SK-N-SH treated with all-trans-retinoic acid at 6 μM for 48 hours (cell line): ENCODE results near the gene DNASE1L2.

Source experiments
- BACH2 ChIP-seq: fragments of 250-450 bp; sonication (Bioruptor Pico); IDR thresholded peaks from 2 replicates; pipeline ENCODE4 v1.9.0; 2021; ENCODE audit warnings: mild to moderate bottlenecking, borderline replicate concordance
- CREB5 ChIP-seq: fragments of 250-450 bp; sonication (Bioruptor Pico); IDR thresholded peaks from 2 replicates; pipeline ENCODE4 v1.5.1; 2020; ENCODE audit warnings: low read depth, mild to moderate bottlenecking, moderate library complexity
- CSDC2 ChIP-seq: fragments of 250-450 bp; sonication (Bioruptor Pico); IDR thresholded peaks from 2 replicates; pipeline ENCODE4 v1.5.0; 2020; ENCODE audit warnings: mild to moderate bottlenecking, moderate library complexity
- ESRRG ChIP-seq: fragments of 250-450 bp; sonication (Bioruptor Pico); IDR thresholded peaks from 2 replicates; pipeline ENCODE4 v1.6.1; 2021; ENCODE audit warnings: mild to moderate bottlenecking
- POU6F1 ChIP-seq: fragments of 250-450 bp; sonication (Bioruptor Pico); IDR thresholded peaks from 2 replicates; pipeline ENCODE4 v1.8.0; 2021; ENCODE audit warnings: low read depth, mild to moderate bottlenecking, moderate library complexity, borderline replicate concordance
- TCF4 ChIP-seq: fragments of 250-450 bp; sonication (Bioruptor Pico); IDR thresholded peaks from 2 replicates; pipeline ENCODE4 v1.8.0; 2021; ENCODE audit warnings: mild to moderate bottlenecking, moderate library complexity, borderline replicate concordance
- ZFP3 ChIP-seq: fragments of 250-450 bp; sonication (Bioruptor Pico); IDR thresholded peaks from 2 replicates; pipeline ENCODE4 v1.5.0; 2020; ENCODE audit warnings: mild to moderate bottlenecking, moderate library complexity
- ZNF565 ChIP-seq: fragments of 450-650 bp; formaldehyde crosslinking; conservative IDR thresholded peaks from 2 replicates; pipeline ENCODE4 v1.5.0; 2020; ENCODE audit warnings: low read depth, mild to moderate bottlenecking, moderate library complexity

GRCh38 chr16:2200313-2200712, 35.9 kb upstream of the DNASE1L2 start:
- TF ChIP-seq ZFP3 (CRISPR knock-in tag): no peak
- no peak for TF ChIP-seq ESRRG (CRISPR knock-in tag)
- TF ChIP-seq POU6F1 (CRISPR knock-in tag): no peak
- TF ChIP-seq ZNF565 (CRISPR knock-in tag): no peak
- TF ChIP-seq TCF4 (CRISPR knock-in tag): no peak
- no peak for TF ChIP-seq CSDC2 (CRISPR knock-in tag)
- TF ChIP-seq CREB5 (CRISPR knock-in tag): no peak
- TF ChIP-seq BACH2 (CRISPR knock-in tag): no peak
